ENCODE measurements around the gene CASP7. TPM values are rescaled to one million over a fixed set of nuclear protein-coding genes. Genes with fewer than 3 reads are reported as not detected.

The CASP7 gene
- total RNA-seq, 1 experiment from 2014 or later, result 38.2 TPM

- DNase-seq (ENCODE audit: low read depth, low spot score) (no peak), ATAC-seq (no peak)
- H3K36me3 ChIP-seq (ENCODE audit: control insufficient read depth, insufficient read depth, low read length), result no peaks in the 10 kb centered on the region
- in situ Hi-C loops (cut with HindIII; ENCODE audit: low pct_unique_long_range_greater_than_20kb, low sequenced_read_pairs), result no loop called here
- ChIA-PET CTCF (no interaction called here), POLR2A (no interaction called here)
- H3K4me1 ChIP-seq (ENCODE audit: control insufficient read depth, insufficient read depth, low read length), result no peaks in the 10 kb centered on the region
- no peaks in the 10 kb centered on the region for H3K27me3 ChIP-seq (ENCODE audit: control insufficient read depth, insufficient read depth, low read length)
- H3K4me3 ChIP-seq (ENCODE audit: low read depth in 2 of 2, low read length in 2 of 2), result no peak overlapping the region
- intact Hi-C loops (cut with micrococcal nuclease; ENCODE audit: unreplicated experiment), result no loop called here
- no TSS peak for BruUV-seq (replicated peaks)
- TF ChIP-seq SIN3A (IDR thresholded peaks at IDR 0.05; ENCODE audit: borderline replicate concordance, insufficient read depth, low read depth, low read length) (no peak), REST (IDR thresholded peaks at IDR 0.05; ENCODE audit: insufficient read depth in 1 of 2, low read depth in 2 of 2, low read length in 1 of 2) (no peak)
- no peak overlapping the region for H3K27ac ChIP-seq (ENCODE audit: low read length)
- peaks cover 7% of the 10 kb centered on the region; the same call in 1 of the 2 replicates for H3K9me3 ChIP-seq (ENCODE audit: control insufficient read depth, insufficient read depth, low read depth, low read length)
Observed at GRCh38 chr10:113693348-113693747, 13.6 kb downstream of the CASP7 start.

GRCh38 chr10:113695691-113696090 is 16.0 kb downstream of the CASP7 start:
- no peaks in the 10 kb centered on the region for H3K36me3 ChIP-seq (ENCODE audit: control insufficient read depth, insufficient read depth, low read length)
- ChIA-PET CTCF (no interaction called here), POLR2A (no interaction called here)
- no TSS peak for BruUV-seq (replicated peaks)
- H3K4me3 ChIP-seq (ENCODE audit: low read depth in 2 of 2, low read length in 2 of 2), result no peak overlapping the region
- in situ Hi-C loops (cut with HindIII; ENCODE audit: low pct_unique_long_range_greater_than_20kb, low sequenced_read_pairs), result no loop called here
- ATAC-seq (no peak), DNase-seq (ENCODE audit: low read depth, low spot score) (no peak)
- H3K4me1 ChIP-seq (ENCODE audit: control insufficient read depth, insufficient read depth, low read length), result no peaks in the 10 kb centered on the region
- intact Hi-C loops (cut with micrococcal nuclease; ENCODE audit: unreplicated experiment), result no loop called here
- H3K27me3 ChIP-seq (ENCODE audit: control insufficient read depth, insufficient read depth, low read length), result no peaks in the 10 kb centered on the region
- H3K27ac ChIP-seq (ENCODE audit: low read length), result no peak overlapping the region
- TF ChIP-seq TCF7L2 (IDR thresholded peaks at IDR 0.05; ENCODE audit: low read depth, low read length) (no peak), SIN3A (IDR thresholded peaks at IDR 0.05; ENCODE audit: borderline replicate concordance, insufficient read depth, low read depth, low read length) (no peak), CTCF (IDR thresholded peaks at IDR 0.05) (no peak), POLR2AphosphoS5 (IDR thresholded peaks at IDR 0.05; ENCODE audit: low read depth, low read length) (no peak), REST (IDR thresholded peaks at IDR 0.05; ENCODE audit: insufficient read depth in 1 of 2, low read depth in 2 of 2, low read length in 1 of 2) (no peak)
- H3K9me3 ChIP-seq (ENCODE audit: control insufficient read depth, insufficient read depth, low read depth, low read length), result peaks cover 7% of the 10 kb centered on the region; the same call in 1 of the 2 replicates

Measured in Panc1 (cell line).